ENCODE measurements around the gene ARAP1. TPM values are rescaled to one million over a fixed set of nuclear protein-coding genes. Genes with fewer than 3 reads are reported as not detected.

Gene ARAP1
- total RNA-seq, 1 donor from 2014 or later: 79.0 TPM

GRCh38 chr11:72643547-72643946 lies 108.7 kb downstream of the ARAP1 start:
- no peaks in the 10 kb centered on the region for H3K36me3 Mint-ChIP-seq (ENCODE audit: low read depth)
- no peak for DNase-seq (ENCODE audit: low read depth, low spot score)
- peaks cover 3% of the 10 kb centered on the region for H3K4me1 Mint-ChIP-seq
- H3K27me3 Mint-ChIP-seq (ENCODE audit: low read depth): peaks cover 10% of the 10 kb centered on the region
- H3K9me3 Mint-ChIP-seq: no peaks in the 10 kb centered on the region
- no peak for TF ChIP-seq CTCF (conservative IDR thresholded peaks at IDR 0.05)
- peak overlapping the region; percentile 29 for H3K4me3 Mint-ChIP-seq
- no peak overlapping the region for H3K27ac Mint-ChIP-seq (ENCODE audit: unreplicated experiment)

GRCh38 chr11:72642884-72643522 lies 109.2 kb downstream of the ARAP1 start:
- Mint-ChIP-seq H3K9me3 (no peaks in the 10 kb centered on the region), H3K27ac (ENCODE audit: unreplicated experiment) (no peak overlapping the region), H3K4me3 (no peak overlapping the region), H3K27me3 (ENCODE audit: low read depth) (peaks cover 12% of the 10 kb centered on the region), H3K36me3 (ENCODE audit: low read depth) (no peaks in the 10 kb centered on the region), H3K4me1 (no peaks in the 10 kb centered on the region)
- peak; percentile 72 for DNase-seq (ENCODE audit: low read depth, low spot score)
- TF ChIP-seq CTCF (conservative IDR thresholded peaks at IDR 0.05): peak; percentile 98

GRCh38 chr11:72642043-72642883 lies 109.9 kb downstream of the ARAP1 start:
- DNase-seq (ENCODE audit: low read depth, low spot score): peak; percentile 46
- Mint-ChIP-seq H3K27me3 (ENCODE audit: low read depth) (peaks cover 17% of the 10 kb centered on the region), H3K36me3 (ENCODE audit: low read depth) (no peaks in the 10 kb centered on the region), H3K4me3 (peak overlapping the region; percentile 72), H3K4me1 (peaks cover 5% of the 10 kb centered on the region), H3K27ac (ENCODE audit: unreplicated experiment) (no peak overlapping the region), H3K9me3 (no peaks in the 10 kb centered on the region)
- no peak for TF ChIP-seq CTCF (conservative IDR thresholded peaks at IDR 0.05)

GRCh38 chr11:72641522-72642042 lies 110.6 kb downstream of the ARAP1 start:
- no peak for TF ChIP-seq CTCF (conservative IDR thresholded peaks at IDR 0.05)
- Mint-ChIP-seq H3K27me3 (ENCODE audit: low read depth) (peaks cover 17% of the 10 kb centered on the region), H3K9me3 (no peaks in the 10 kb centered on the region), H3K27ac (ENCODE audit: unreplicated experiment) (no peak overlapping the region), H3K36me3 (ENCODE audit: low read depth) (no peaks in the 10 kb centered on the region), H3K4me1 (peaks cover 5% of the 10 kb centered on the region), H3K4me3 (no peak overlapping the region)
- DNase-seq (ENCODE audit: low read depth, low spot score): no peak

- H3K4me3 Mint-ChIP-seq: no peak overlapping the region
These were observed 112.5 kb downstream of the ARAP1 start for GRCh38 chr11:72639502-72640375.

More at GRCh38 chr11:72639502-72640375, 112.5 kb downstream of the ARAP1 start:
- H3K9me3 Mint-ChIP-seq: no peaks in the 10 kb centered on the region
- peaks cover 20% of the 10 kb centered on the region for H3K4me1 Mint-ChIP-seq
- no peaks in the 10 kb centered on the region for H3K36me3 Mint-ChIP-seq (ENCODE audit: low read depth)
- no peak for TF ChIP-seq CTCF (conservative IDR thresholded peaks at IDR 0.05)
- no peak overlapping the region for H3K27ac Mint-ChIP-seq (ENCODE audit: unreplicated experiment)
- peaks cover 24% of the 10 kb centered on the region for H3K27me3 Mint-ChIP-seq (ENCODE audit: low read depth)
- no peak for DNase-seq (ENCODE audit: low read depth, low spot score)

Data from neural crest cell (in vitro differentiated cells).